ENCODE results near the gene BSN.

Gene BSN

DNA sequence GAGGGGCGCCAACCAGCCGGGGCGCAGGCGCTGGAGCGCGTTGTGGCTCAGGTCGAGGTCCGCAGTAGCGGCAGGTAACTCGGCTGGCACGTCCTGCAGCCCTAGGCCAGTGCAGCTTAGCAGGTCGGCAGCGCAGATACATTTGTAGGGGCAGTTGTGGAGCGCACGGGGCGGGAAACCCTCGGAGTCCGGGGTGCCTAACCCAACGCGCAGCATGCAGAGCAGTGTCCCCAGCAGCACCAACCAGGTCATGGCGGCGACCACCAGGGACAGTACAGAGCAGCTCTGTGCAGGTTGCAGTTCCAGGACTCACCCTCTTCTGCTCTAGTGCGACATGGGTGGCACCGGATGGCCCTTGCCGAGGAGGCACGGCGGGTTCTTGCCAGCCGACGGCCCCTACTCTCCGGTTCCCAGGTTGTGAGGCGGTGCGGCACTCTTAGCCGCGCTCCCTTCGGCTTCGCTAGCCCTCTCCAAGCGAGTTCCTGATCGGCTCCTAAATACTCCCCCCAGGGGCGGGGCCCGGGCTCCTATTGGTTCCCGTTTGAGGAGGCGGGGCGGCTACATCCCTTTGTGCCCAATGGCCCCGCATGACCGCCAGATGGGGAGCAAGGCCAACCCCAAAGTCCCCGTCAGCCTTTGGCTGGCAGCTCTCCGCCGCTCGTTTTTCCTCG is 165.1 kb downstream of the BSN start, which contains the start of gene AMIGO3:
AMIGO3 (minus strand) TSS at position 471 of the 671 bp plus-strand sequence; CDS start at position 252, 219 bp downstream.
- peak; percentile 96 for DNase-seq

All from NCI-H510A (cell line).